ENCODE measurements around the gene NAV2.

GRCh38 chr11:19952116-19952605, 239.5 kb downstream of the NAV2 start:
- TF ChIP-seq CTCF (IDR thresholded peaks at IDR 0.05; ENCODE audit: borderline replicate concordance, extremely low read depth, low read length, poor library complexity, severe bottlenecking) (no peak), EZH2 (IDR thresholded peaks at IDR 0.05; ENCODE audit: borderline replicate concordance, low read depth, low read length, severe bottlenecking) (no peak)

Measured in DND-41 (cell line).